Stimulated activated effector memory CD8-positive, alpha-beta T cell treated with anti-CD3 and anti-CD28 coated beads, Interleukin-12 subunit alpha, Interleukin-12 subunit beta, amount 100 ng/mL, for 72 hours (primary cell): ENCODE data around the gene UBE2H.
"Not testable (repeated sequence)": the region's sequence is repeated elsewhere in the genome, so short reads cannot be mapped to it uniquely, and the experiment has no call there.

ENCODE experiments used
- ATAC-seq: fragments of 150-1000 bp; cut with Tn5 transposase; 2 replicates; pipeline ENCODE4 v1.10.0; 2021
- DNase-seq, 2 donors: peaks; one replicate each; pipeline ENCODE4 v3.0.0; 2021 to 2022; ENCODE audit warnings: low spot score in 2 of 2
- H3K27ac Mint-ChIP-seq: one replicate; pipeline ENCODE4 v1.8.0; 2022; ENCODE audit warnings: mild to moderate bottlenecking, mixed read lengths
- H3K36me3 Mint-ChIP-seq: one replicate; pipeline ENCODE4 v1.8.0; 2022; ENCODE audit warnings: mild to moderate bottlenecking, mixed read lengths
- H3K4me1 Mint-ChIP-seq: one replicate; pipeline ENCODE4 v1.8.0; 2022; ENCODE audit warnings: mixed read lengths
- H3K4me3 Mint-ChIP-seq: one replicate; pipeline ENCODE4 v1.8.0; 2022; ENCODE audit warnings: mild to moderate bottlenecking, mixed read lengths
- H3K9me3 Mint-ChIP-seq: one replicate; pipeline ENCODE4 v1.8.0; 2022; ENCODE audit warnings: mixed read lengths

The UBE2H gene

DNA sequence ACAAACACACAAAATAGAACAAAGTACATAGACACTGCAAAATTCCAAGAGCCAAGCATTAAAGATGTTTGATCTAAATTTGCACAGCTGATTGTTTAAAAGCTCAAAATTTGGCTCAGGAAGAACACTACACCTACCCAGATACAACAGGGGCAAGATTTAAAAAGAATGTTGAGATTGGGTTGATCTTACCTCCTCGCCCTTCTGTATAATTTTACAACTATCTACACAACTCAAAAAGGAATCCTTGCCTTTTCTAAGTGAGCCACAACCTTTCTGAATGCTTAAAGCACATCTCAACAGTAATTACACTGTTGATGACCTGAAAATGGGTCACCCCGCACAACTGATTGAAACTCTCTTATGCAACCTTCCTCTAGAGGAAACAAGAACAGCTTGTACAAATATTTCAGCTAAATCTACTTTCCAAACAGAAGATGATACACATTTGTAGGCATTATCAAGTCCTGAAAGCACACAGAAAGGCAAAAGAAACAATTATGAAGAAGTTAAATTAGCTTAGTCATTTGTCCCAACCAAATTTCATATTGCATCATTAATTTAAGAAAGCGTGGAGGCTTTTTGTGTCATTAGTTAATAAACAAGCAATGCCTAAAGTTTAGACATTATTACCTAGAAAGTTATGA is 75.5 kb downstream of the UBE2H start:
- no peak overlapping the region for H3K4me3 Mint-ChIP-seq
- no peaks in the 10 kb centered on the region for H3K9me3 Mint-ChIP-seq
- peaks cover 32% of the 10 kb centered on the region for H3K4me1 Mint-ChIP-seq
- H3K27ac Mint-ChIP-seq: no peak overlapping the region
- DNase-seq: no peak
- ATAC-seq: no peak
- peaks cover 40% of the 10 kb centered on the region for H3K36me3 Mint-ChIP-seq

DNA sequence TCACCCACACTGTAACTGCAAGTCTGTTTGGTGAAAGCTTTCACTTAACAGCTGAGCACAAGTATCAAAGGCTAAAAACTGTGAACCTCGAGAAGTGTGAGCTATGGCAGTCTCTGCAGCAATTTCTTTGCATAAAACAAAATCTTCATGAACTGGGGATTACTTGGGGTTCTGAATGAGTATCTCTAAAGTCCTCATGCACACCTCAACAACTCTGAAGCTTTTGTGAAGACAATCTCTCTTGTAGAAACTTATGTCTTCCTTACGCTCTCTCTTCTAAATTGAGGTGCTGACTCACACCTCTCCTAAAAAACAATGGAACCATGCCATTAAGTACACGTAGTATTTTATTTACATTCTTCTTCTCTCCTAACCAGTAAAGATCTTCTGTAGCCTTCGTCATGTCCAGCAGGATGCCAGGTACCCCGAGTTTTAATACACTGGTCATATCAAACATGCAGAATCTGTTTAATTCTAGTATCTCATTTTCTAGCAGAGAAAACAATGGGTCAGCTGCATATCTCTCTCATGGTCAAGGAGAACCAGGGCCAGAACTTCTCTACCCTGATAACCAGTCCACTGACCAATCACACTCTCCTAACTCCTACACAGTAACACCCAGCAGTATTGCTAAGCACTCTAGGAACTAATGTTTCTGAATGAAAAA is 76.9 kb downstream of the UBE2H start:
- no peak for ATAC-seq
- H3K36me3 Mint-ChIP-seq: peaks cover 46% of the 10 kb centered on the region

GRCh38 chr7:129875160-129875559 is 77.6 kb downstream of the UBE2H start:
- Mint-ChIP-seq H3K4me3 (no peak overlapping the region), H3K27ac (no peak overlapping the region), H3K4me1 (peaks cover 37% of the 10 kb centered on the region), H3K9me3 (no peaks in the 10 kb centered on the region), H3K36me3 (peaks cover 50% of the 10 kb centered on the region)
- ATAC-seq (no peak), DNase-seq (no peak)

More for the DNA sequence above, 76.9 kb downstream of the UBE2H start:
- H3K9me3 Mint-ChIP-seq: no peaks in the 10 kb centered on the region
- H3K4me1 Mint-ChIP-seq: peaks cover 32% of the 10 kb centered on the region
- DNase-seq: no peak
- H3K4me3 Mint-ChIP-seq: no peak overlapping the region
- H3K27ac Mint-ChIP-seq: no peak overlapping the region

DNA sequence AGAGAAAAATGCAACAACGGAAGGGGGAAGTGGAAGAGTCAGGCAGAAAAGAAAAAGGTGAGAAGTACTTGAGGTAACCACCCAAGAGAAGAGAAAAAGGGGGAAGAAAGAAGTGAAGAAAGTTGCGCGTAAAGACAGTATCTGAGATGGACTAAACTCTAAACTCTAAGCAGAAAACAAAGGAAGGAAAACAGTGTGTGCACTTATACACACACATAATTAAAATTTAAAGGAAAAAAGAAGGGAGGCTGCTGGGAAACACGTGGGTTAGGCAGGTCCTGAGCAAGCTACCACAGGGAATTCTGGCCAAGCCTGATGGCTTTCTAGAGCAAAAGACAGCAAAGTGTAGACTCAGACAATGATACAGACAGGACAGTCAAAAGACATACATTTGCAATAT is 78.0 kb downstream of the UBE2H start:
- no peak overlapping the region for H3K27ac Mint-ChIP-seq
- ATAC-seq: no peak
- peaks cover 49% of the 10 kb centered on the region for H3K36me3 Mint-ChIP-seq
- H3K4me1 Mint-ChIP-seq: peaks cover 37% of the 10 kb centered on the region
- no peak for DNase-seq
- H3K4me3 Mint-ChIP-seq: no peak overlapping the region
- H3K9me3 Mint-ChIP-seq: no peaks in the 10 kb centered on the region

GRCh38 chr7:129872054-129872453 is 80.7 kb downstream of the UBE2H start:
- ATAC-seq: peak; percentile 83
- Mint-ChIP-seq H3K9me3 (no peaks in the 10 kb centered on the region), H3K4me3 (no peak overlapping the region), H3K4me1 (peaks cover 42% of the 10 kb centered on the region), H3K36me3 (peaks cover 22% of the 10 kb centered on the region), H3K27ac (no peak overlapping the region)
- no peak for DNase-seq

DNA sequence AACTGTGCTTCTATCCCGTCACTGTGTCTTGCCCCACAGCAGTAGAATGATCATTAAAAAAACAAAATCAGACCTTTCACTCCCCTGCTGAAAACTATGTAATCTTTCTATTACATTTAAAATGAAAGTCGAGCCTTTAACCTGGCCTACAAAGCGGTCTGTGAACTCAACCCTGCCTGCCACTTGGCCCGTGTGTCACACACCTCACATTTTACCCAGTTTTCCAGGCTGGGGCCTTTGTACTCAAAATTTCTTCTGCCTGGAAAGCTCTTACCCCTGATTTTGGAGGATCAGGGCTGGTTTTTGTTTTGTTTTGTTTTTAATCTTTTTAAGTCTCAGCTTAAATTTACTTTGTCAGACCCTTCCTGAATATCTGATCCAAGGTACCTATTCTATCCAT is 82.1 kb downstream of the UBE2H start:
- ATAC-seq (no peak), DNase-seq (no peak)
- Mint-ChIP-seq H3K4me3 (no peak overlapping the region), H3K27ac (no peak overlapping the region), H3K4me1 (peaks cover 38% of the 10 kb centered on the region), H3K9me3 (no peaks in the 10 kb centered on the region), H3K36me3 (peaks cover 17% of the 10 kb centered on the region)

DNA sequence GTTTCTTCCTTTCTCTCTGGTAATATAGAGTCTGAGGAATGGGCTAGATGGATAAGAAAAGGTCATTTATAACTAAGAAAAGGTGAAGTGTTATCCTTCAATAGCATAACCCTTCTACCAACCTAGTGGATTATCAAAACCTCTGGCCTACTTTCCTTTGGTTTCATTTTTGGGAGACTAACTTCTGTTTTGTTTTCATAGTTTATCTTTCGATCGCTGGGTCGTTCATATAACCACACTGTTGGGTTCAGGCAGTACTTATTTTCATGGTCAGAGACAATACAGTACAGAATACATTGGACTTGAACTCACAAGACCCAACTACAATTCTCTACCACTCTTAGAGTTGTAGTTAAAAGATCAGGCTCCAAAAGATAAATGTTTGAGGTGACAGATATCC is 86.5 kb downstream of the UBE2H start:
- peak; percentile 8 for ATAC-seq
- H3K4me3 Mint-ChIP-seq: peak overlapping the region; percentile 42
- H3K36me3 Mint-ChIP-seq: peaks cover 8% of the 10 kb centered on the region
- H3K27ac Mint-ChIP-seq: peak overlapping the region; percentile 82
- no peaks in the 10 kb centered on the region for H3K9me3 Mint-ChIP-seq
- no peak for DNase-seq
- H3K4me1 Mint-ChIP-seq: peaks cover 59% of the 10 kb centered on the region

DNA sequence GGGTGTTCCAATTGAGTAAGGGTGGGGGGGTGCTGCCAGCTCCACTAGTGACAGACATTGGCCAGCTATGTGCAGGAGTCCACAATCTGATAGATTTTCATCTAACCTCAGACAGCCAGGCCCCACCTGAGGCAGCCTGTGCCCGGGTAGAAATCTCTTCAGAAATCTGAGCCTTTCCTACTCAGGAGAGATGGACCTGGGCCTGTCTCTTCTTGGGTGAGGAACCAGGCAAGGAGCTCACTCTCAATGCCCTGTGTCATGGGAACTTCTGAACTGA is 86.9 kb downstream of the UBE2H start:
- H3K36me3 Mint-ChIP-seq: peaks cover 4% of the 10 kb centered on the region
- H3K27ac Mint-ChIP-seq: peak overlapping the region; percentile 82
- no peak for DNase-seq
- peak overlapping the region; percentile 42 for H3K4me3 Mint-ChIP-seq
- H3K4me1 Mint-ChIP-seq: peaks cover 61% of the 10 kb centered on the region
- peak; percentile 26 for ATAC-seq
- H3K9me3 Mint-ChIP-seq: no peaks in the 10 kb centered on the region

- no peaks in the 10 kb centered on the region for H3K9me3 Mint-ChIP-seq
- H3K27ac Mint-ChIP-seq: peak overlapping the region; percentile 82
- peaks cover 63% of the 10 kb centered on the region for H3K4me1 Mint-ChIP-seq
- no peak for DNase-seq
- H3K36me3 Mint-ChIP-seq: no peaks in the 10 kb centered on the region
- H3K4me3 Mint-ChIP-seq: peak overlapping the region; percentile 42
- ATAC-seq: no peak
Measured at GRCh38 chr7:129865093-129865924, 87.5 kb downstream of the UBE2H start.

DNA sequence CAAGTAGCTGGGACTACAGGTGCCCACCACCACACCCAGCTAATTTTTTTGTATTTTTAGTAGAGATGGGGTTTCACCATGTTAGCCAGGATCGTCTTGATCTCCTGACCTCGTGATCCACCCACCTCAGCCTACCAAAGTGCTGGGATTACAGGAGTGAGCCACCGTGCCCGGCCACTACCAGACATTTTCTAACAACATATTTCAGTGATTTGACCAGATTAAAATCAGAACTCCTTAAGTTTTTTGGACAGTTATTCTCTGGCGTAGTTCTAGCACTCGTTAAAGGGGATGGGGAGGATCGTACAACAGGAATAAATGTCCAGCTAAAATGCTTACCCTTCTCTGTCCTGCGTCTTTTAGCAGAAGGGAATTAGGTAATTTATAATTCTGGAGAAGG is 88.1 kb downstream of the UBE2H start:
- not testable (repeated sequence) for H3K27ac Mint-ChIP-seq

GRCh38 chr7:129864042-129864441 is 88.7 kb downstream of the UBE2H start:
- Mint-ChIP-seq H3K9me3 (no peaks in the 10 kb centered on the region), H3K36me3 (no peaks in the 10 kb centered on the region), H3K4me3 (no peak overlapping the region), H3K4me1 (peaks cover 62% of the 10 kb centered on the region), H3K27ac (no peak overlapping the region)
- no peak for DNase-seq
- no peak for ATAC-seq

More for the DNA sequence above, 88.1 kb downstream of the UBE2H start:
- H3K4me3 Mint-ChIP-seq, DNase-seq, H3K36me3 Mint-ChIP-seq, H3K9me3 Mint-ChIP-seq, ATAC-seq: not testable (repeated sequence)
- peaks cover 62% of the 10 kb centered on the region for H3K4me1 Mint-ChIP-seq

GRCh38 chr7:129862682-129863081 is 90.1 kb downstream of the UBE2H start:
- ATAC-seq (no peak), DNase-seq (no peak)
- Mint-ChIP-seq H3K4me3 (no peak overlapping the region), H3K27ac (peak overlapping the region; percentile 8), H3K9me3 (no peaks in the 10 kb centered on the region), H3K4me1 (peaks cover 63% of the 10 kb centered on the region), H3K36me3 (no peaks in the 10 kb centered on the region)

- not testable (repeated sequence) for H3K9me3 Mint-ChIP-seq, H3K4me3 Mint-ChIP-seq, H3K27ac Mint-ChIP-seq, DNase-seq, ATAC-seq, H3K36me3 Mint-ChIP-seq
- peaks cover 62% of the 10 kb centered on the region for H3K4me1 Mint-ChIP-seq
Measured at GRCh38 chr7:129860784-129861183, 92.0 kb downstream of the UBE2H start.

DNA sequence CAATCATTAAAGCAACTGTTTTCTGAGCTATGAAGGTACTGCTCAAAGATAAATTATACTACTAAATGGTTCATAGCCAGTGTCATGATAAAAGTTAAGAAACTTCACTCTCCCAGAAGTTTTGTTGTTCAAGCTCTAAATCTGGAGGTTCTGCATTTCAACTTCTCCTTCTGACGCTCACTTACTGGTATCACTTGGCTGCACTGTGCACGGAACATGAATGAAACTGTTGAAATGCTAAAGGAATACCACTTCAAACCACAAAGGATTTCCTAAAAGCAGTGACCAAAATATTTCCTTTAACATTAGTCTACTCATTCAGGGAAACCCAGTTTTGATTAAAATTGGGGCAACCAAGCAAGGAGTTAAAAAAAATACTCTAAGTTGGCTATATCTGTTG is 93.6 kb downstream of the UBE2H start:
- no peaks in the 10 kb centered on the region for H3K9me3 Mint-ChIP-seq
- H3K27ac Mint-ChIP-seq: no peak overlapping the region
- no peaks in the 10 kb centered on the region for H3K36me3 Mint-ChIP-seq
- H3K4me3 Mint-ChIP-seq: no peak overlapping the region
- ATAC-seq (no peak), DNase-seq (no peak)
- H3K4me1 Mint-ChIP-seq: peaks cover 74% of the 10 kb centered on the region

DNA sequence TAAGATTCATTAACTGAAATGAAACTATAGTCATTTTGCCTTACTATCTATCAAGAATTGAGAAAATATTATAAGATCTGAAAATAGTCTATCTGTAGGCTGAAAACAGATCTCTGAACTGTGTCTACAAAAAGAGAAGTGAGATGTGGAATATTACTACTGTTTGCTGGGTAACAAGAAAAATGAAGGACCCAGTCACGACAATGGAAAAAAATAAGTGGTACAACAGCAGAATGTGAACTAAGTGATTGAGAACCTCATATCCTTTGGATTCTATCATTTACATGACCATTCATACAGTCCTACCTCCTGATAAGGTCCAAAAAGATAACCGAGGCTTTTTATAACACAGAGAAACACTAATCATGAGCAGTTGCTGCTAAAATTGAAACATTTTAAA is 94.3 kb downstream of the UBE2H start:
- Mint-ChIP-seq H3K4me1 (peaks cover 74% of the 10 kb centered on the region), H3K9me3 (no peaks in the 10 kb centered on the region), H3K4me3 (no peak overlapping the region), H3K36me3 (no peaks in the 10 kb centered on the region), H3K27ac (no peak overlapping the region)
- no peak for ATAC-seq
- DNase-seq: no peak

DNA sequence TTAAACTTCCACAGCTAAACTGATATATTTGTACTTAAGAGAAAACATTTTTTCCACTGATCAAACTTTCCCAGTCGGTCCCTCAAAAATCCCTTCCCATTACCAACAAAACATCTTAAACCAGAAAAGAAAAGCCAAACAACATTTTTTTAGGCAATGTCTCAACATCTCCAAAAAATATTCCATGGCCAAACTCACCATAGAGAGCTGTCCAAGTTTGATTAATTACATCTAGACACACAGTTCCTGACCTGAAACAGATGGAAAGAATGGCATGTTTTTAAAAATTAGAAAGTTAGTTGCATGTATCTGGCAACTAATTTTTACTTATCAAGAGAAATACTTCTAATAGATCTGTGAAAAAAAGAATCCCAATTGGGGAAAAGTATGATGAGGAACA is 95.4 kb downstream of the UBE2H start:
- Mint-ChIP-seq H3K36me3 (peaks cover 6% of the 10 kb centered on the region), H3K27ac (no peak overlapping the region), H3K4me3 (no peak overlapping the region), H3K9me3 (no peaks in the 10 kb centered on the region), H3K4me1 (peaks cover 71% of the 10 kb centered on the region)
- ATAC-seq: no peak
- no peak for DNase-seq
